ENCODE measurements around the gene GDF11. TPM values are rescaled to one million over a fixed set of nuclear protein-coding genes. Genes with fewer than 3 reads are reported as not detected.

Gene GDF11
- total RNA-seq, 1 experiment from 2014 or later, result 31.8 TPM

GRCh38 chr12:55707841-55708694, 34.9 kb upstream of the GDF11 start, which contains the start of gene ITGA7:
Gene ITGA7 (minus strand): TSS chr12:55707904. CDS start chr12:55707682, 222 bp downstream.
- Histone ChIP-seq H3K14ac (ENCODE audit: insufficient read depth, low read length) (peak within 1 kb of the TSS; percentile 79; the same call in 1 of the 2 replicates), H3T11ph (ENCODE audit: low read length) (no peak within 1 kb of the TSS), H3K4me2 (ENCODE audit: insufficient read depth, insufficient read length, low read length) (peak within 1 kb of the TSS; percentile 88), H3K27ac (ENCODE audit: insufficient read length, low read depth, low read length) (no peak within 1 kb of the TSS), H2AFZ (ENCODE audit: low read length) (no peak within 1 kb of the TSS), H3K9ac (ENCODE audit: extremely low read depth, insufficient read length, low read length) (peak within 1 kb of the TSS; percentile 39), H3K79me2 (ENCODE audit: insufficient read depth, low read length) (no peaks in the 10 kb centered on the region; the same call in 1 of the 2 replicates), H3K23me2 (ENCODE audit: insufficient read length, low read depth, low read length, poor library complexity, severe bottlenecking) (peaks cover 16% of the 10 kb centered on the region), H3K79me1 (ENCODE audit: insufficient read depth, low read depth, low read length, poor library complexity, severe bottlenecking) (peaks cover 5% of the 10 kb centered on the region), H2BK15ac (ENCODE audit: low read depth, low read length) (no peak within 1 kb of the TSS), H3K27me3 (ENCODE audit: insufficient read depth, low read length) (no peaks in the 10 kb centered on the region; the same call in 1 of the 2 replicates), H4K8ac (replicated peaks; ENCODE audit: insufficient read length, low read depth, low read length) (no peak within 1 kb of the TSS), H3K56ac (ENCODE audit: insufficient read length, low read depth, low read length) (no peak within 1 kb of the TSS), H3K4me1 (ENCODE audit: insufficient read depth, low read length) (0 out of 2 replicates have a peak, but pooled peaks cover 2% of the 10 kb centered on the region), H3K4ac (ENCODE audit: low read depth, low read length) (no peak within 1 kb of the TSS), H4K91ac (ENCODE audit: insufficient read length, low read depth, low read length) (no peak within 1 kb of the TSS), H2BK20ac (ENCODE audit: low read depth, low read length, poor library complexity, severe bottlenecking) (no peak within 1 kb of the TSS), H4K5ac (ENCODE audit: insufficient read length, low read depth, low read length) (no peak within 1 kb of the TSS), H3K18ac (ENCODE audit: insufficient read length, low read depth, low read length) (peak within 1 kb of the TSS; percentile 85), H2BK12ac (ENCODE audit: insufficient read length, low read depth, low read length) (no peak within 1 kb of the TSS), H3K9me3 (ENCODE audit: control insufficient read depth, low read depth, low read length) (no peaks in the 10 kb centered on the region), H3K23ac (ENCODE audit: insufficient read length, low read depth, low read length) (no peak within 1 kb of the TSS), H2BK120ac (ENCODE audit: low read depth, low read length, poor library complexity, severe bottlenecking) (no peak within 1 kb of the TSS), H2AK5ac (ENCODE audit: insufficient read length, low read length) (no peak within 1 kb of the TSS), H4K20me1 (ENCODE audit: control insufficient read depth, insufficient read depth, insufficient read length) (peaks cover 7% of the 10 kb centered on the region), H2BK5ac (ENCODE audit: insufficient read length, low read length) (no peak within 1 kb of the TSS)
- Mint-ChIP-seq H3K4me1 (peaks cover 42 to 45% of the 10 kb centered on the region in 2 experiments), H3K36me3 (ENCODE audit: insufficient read depth in 1 of 3, low read depth in 3 of 3) (peaks cover 0 to 3% (median under 1%) of the 10 kb centered on the region in 3 experiments; a peak in 1 of 7 replicates), H3K27me3 (ENCODE audit: low read depth) (peaks cover 32% of the 10 kb centered on the region), H3K27ac (peak within 1 kb of the TSS; percentile 41 to 92 (median 70)), H3K4me3 (peak within 1 kb of the TSS; percentile 92 to 98), H3K9me3 (no peaks in the 10 kb centered on the region)
- no peak for TF ChIP-seq CTCF (conservative IDR thresholded peaks at IDR 0.05)
- no CpG with 5 or more reads among the region's 39 CpGs for WGBS (ENCODE audit: extremely low coverage, insufficient read length, low lambda C conversion rate)
- peak; percentile 99 for DNase-seq
